ENCODE measurements around the gene EHMT1.
"Not testable (repeated sequence)": the region's sequence is repeated elsewhere in the genome, so short reads cannot be mapped to it uniquely, and the experiment has no call there.

DNA sequence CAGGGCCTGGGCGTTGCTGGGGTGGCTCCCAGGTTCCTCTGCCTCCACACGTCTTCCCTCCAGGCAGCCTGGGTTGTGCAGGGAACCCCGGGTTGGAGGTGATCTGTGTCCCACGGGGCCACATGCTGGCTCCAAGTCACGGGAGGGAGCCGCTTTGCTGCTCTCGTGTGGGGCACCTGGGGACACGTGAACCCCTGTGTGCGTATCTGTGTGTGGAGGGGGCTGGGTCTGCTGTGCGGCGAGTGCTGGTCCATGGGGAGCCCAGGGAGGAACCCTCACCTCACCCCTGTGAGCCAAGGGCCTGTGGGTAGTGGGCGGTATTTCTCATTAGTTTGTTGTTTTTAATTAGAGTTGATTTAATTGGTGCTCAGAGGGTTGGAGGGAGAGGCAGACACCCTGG is 266.3 kb downstream of the EHMT1 start:
- TF ChIP-seq, protein P1, sequence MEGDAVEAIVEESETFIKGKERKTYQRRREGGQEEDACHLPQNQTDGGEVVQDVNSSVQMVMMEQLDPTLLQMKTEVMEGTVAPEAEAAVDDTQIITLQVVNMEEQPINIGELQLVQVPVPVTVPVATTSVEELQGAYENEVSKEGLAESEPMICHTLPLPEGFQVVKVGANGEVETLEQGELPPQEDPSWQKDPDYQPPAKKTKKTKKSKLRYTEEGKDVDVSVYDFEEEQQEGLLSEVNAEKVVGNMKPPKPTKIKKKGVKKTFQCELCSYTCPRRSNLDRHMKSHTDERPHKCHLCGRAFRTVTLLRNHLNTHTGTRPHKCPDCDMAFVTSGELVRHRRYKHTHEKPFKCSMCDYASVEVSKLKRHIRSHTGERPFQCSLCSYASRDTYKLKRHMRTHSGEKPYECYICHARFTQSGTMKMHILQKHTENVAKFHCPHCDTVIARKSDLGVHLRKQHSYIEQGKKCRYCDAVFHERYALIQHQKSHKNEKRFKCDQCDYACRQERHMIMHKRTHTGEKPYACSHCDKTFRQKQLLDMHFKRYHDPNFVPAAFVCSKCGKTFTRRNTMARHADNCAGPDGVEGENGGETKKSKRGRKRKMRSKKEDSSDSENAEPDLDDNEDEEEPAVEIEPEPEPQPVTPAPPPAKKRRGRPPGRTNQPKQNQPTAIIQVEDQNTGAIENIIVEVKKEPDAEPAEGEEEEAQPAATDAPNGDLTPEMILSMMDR (conservative IDR thresholded peaks at IDR 0.05), result not testable (repeated sequence)
- not testable (repeated sequence) for TF ChIP-seq ZFX (IDR thresholded peaks at IDR 0.05)

Measured in C4-2B (cell line).